Mesenteric fat pad (tissue), 1 donor: ENCODE results near the gene RERE. TPM values are rescaled to one million over a fixed set of nuclear protein-coding genes. Genes with fewer than 3 reads are reported as not detected.
"Not testable (repeated sequence)": the region's sequence is repeated elsewhere in the genome, so short reads cannot be mapped to it uniquely, and the experiment has no call there.

Source experiments
- DNase-seq: peaks from one replicate; pipeline ENCODE4 v3.0.0-alpha.2; 2020; ENCODE audit warnings: low spot score
- total RNA-seq: library from RNA; stranded (reverse); fragmentation: NEBNext Ultra II Directional; extraction: Animal tissue kit (Norgen Biotek cat#: 25700); gene quantifications from one replicate; pipeline ENCODE4 v1.2.1, GENCODE V29; 2021
- donor health status: DM: yes; HTN: yes; CAD: no.

The RERE gene
- total RNA-seq, 1 donor from 2014 or later: 120 TPM

GRCh38 chr1:8844501-8845006, 27.1 kb upstream of the RERE start:
- DNase-seq: no peak

DNA sequence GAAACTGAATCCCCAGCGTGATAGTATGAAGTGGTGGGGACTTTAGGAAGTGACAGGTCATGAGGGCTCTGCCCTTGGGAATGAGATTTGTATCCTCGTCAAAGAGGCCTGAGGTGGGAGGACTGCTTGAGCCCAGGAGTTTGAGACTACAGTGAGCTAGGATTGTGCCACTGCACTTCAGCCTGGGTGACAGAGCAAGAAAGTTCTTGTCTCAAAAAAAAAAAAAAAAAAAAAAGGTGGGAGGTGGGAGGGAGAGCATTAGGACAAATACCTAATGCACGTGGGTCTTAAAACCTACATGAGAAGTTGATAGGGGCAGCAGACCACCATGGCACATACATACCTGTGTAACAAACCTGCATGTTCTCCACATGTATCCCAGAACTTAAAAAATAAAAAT, 24.0 kb upstream of the RERE start:
- DNase-seq: no peak

GRCh38 chr1:8839990-8840389, 22.6 kb upstream of the RERE start:
- DNase-seq: no peak

DNA sequence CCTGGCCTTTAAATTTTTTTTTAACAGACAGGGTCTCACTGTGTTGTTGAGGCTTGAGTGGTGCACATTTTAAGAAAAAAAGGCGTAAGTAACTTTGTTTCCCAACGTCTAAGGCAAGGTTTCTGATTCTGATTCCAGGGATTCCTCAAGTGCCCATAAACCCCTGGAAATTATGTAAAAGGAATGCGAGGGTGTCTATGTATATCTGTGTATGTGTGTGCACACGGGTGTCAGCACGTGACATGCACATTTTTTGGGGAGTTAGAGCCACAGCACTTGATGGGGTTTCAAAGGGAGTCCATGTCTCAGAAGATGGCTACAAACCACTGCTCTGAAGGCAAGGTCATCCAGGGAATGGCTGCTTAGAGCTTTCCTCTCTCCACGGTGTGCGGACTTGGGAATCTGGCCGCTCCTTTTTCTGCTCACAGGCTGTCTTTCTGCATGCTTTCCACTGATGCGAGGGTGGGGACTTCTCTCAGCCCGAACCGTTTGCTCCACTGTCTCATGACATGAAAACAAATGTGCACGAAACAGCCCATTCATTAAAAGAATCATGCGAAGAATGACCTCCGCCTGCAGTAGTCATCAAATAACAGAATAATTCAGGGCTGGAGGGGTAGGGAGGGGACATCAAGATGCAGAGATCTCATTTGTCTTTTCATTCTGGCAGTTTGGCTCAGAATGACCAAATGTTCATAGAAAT, 18.7 kb upstream of the RERE start:
- DNase-seq: no peak

GRCh38 chr1:8831340-8831739, 13.9 kb upstream of the RERE start:
- no peak for DNase-seq

DNA sequence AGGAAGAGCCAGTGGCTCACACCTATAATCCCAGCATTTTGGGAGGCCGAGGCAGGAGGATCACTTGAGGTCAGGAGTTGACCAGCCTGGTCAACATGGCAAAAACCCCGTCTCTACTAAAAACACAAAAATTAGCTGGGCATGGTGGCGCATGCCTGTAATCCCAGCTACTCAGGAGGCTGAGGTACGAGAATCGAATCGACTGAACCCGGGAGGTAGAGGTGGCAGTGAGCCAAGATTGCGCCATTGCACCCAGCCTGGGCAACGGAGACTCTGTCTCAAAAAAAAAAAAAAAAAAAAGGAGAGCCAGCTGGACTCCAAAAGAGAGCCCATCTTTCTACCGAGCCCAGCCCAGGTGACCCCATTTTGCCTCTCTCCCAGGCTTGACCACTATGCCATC, 13.3 kb upstream of the RERE start:
- DNase-seq: peak; percentile 64

GRCh38 chr1:8825985-8826481, 8.6 kb upstream of the RERE start:
- DNase-seq: peak; percentile 85

DNA sequence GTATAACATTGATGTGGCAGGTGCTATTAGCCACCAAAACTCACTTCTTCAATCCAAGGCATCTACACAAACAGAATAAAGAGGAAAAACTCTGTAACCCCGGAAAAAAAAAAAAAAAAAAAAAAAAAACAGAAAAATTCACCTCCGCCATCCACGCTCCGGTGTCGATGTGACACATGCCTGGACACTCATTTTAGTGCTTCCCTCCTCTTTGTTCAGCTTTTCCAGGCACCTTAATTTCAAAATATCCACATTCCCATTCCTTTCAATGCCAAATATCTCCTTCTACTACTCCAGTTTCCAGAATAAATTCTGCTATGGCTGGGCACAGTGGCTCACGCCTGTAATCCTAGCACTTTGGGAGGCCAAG, 5.8 kb upstream of the RERE start:
- no peak for DNase-seq

GRCh38 chr1:8822373-8823294, 5.2 kb upstream of the RERE start:
- no peak for DNase-seq

DNA sequence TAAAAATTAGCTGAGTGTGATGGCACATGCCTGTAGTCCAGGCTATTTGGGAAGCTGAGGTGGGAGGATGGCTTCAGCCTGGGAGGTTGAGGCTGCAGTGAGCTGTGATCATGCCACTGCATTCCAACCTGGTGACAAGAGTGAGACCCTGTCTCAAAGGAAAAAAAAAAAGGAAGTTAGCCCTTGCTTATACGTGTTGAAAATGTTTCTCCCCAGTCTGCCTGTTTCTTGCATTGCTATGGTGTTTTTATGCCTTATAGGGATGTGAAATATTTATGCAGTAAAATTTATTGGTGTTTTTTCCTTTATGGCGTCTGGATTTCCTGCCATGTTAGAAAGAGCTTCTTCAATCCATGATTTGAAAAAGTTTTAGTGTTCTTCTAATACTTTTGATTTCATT, 3.6 kb upstream of the RERE start:
- no peak for DNase-seq

- not testable (repeated sequence) for DNase-seq
Observed at GRCh38 chr1:8818789-8819188, 1.3 kb upstream of the RERE start.

GRCh38 chr1:8818325-8818775, 910 bp upstream of the RERE start:
- DNase-seq: no peak

DNA sequence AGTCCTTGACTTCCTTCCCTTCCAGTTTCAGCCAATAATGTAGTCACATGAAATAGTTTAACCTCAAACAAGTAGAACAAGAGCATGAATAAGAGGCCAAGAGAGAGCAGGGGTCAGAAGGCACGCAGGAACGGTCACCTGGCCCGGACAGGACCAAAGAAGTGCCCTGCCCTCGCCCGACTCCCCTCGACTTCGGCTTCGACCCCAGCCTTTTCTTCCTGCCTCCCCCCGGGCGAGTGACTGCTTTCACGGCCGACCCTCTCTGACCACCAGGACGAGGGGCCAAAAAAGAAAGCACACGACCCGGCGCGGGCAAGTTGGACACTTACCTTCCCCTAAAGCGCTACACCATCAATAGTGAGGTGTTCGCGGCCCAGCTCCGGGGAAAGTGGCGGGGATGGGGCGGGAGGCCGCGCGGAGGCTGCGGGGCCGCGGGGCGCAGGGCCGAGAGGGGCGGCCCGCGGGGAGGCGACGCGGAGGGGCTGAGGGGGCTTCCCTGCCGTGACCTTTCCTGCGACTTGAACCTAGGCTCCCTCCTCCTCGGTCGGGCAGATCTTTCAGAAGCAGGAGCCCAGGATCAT, 519 bp downstream of the RERE start:
- no peak for DNase-seq

- no peak for DNase-seq
Observed at GRCh38 chr1:8816264-8816663, 1.2 kb downstream of the RERE start.

GRCh38 chr1:8815582-8816151, 1.8 kb downstream of the RERE start:
- no peak for DNase-seq

- DNase-seq: no peak
Observed at GRCh38 chr1:8814865-8815264, 2.6 kb downstream of the RERE start.

DNA sequence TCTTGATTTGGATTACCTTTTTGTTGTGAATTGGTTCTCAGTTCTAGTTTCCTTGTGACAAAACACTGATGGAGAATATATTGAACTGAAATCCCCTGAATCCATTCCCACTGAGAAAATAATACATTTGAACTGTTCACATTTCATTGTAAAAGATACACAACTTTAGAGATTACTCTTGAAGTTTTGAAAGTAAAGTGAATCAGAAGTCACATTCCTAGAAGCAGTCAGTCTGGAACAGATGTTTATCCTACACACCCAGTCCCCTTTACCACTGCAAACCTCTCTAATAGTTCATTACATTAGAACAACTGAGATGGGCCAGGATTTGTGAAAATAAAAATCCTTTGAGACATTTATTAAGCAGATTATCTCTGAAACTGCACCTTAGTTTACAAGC, 3.4 kb downstream of the RERE start:
- DNase-seq: no peak

DNA sequence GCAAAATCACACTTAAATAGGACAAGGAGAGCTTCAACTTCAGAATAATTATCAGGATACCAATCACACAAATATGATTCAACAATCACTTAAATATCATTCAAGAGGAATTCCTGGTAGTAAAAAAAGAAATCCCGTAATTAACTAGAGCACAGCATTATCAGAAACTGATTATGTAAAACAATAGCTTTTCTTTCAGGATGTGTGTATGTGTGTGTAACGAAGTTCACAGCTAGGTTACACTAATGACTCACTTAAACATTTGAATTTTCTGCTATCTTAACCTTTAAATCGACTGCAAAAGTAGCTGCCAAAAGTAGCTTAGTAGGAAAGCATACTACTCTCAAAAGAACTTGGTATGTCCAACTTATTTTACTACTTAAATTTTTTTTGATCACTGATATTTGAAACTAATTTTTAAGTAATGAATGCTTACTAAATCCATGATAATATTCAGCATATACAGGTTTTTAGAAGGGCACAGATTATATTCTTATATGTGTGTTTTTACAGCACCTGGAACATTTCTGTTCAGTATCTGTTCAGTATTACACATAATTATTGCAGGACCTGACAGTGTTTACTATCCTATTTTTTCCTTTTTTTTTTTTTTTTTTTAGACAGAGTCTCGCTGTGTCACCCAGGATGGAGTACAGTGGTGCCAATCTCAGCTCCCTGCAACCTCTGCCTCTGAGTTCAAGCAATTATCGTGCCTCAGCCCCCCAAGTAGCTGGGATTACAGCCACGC, 4.2 kb downstream of the RERE start:
- DNase-seq: no peak

- no peak for DNase-seq
Observed at GRCh38 chr1:8812081-8812480, 5.4 kb downstream of the RERE start.

DNA sequence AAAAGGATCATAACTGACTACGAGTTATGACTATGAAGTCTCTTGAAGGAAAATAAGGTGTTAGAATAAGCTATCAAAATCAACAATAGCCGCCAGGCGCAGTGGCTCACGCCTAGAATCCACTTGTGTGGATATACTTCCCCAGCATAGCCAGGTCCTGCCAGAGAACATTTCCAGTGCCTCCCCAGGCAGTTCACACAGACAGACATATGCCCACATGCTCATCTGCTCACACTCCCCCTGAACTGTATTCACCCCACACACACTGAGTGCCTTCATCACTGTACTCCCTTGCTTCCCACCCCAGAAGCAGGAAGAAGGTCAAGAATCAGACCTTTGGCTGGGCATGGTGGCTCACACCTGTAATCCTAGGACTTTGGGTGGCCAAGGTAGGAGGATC, 6.5 kb downstream of the RERE start:
- no peak for DNase-seq

DNA sequence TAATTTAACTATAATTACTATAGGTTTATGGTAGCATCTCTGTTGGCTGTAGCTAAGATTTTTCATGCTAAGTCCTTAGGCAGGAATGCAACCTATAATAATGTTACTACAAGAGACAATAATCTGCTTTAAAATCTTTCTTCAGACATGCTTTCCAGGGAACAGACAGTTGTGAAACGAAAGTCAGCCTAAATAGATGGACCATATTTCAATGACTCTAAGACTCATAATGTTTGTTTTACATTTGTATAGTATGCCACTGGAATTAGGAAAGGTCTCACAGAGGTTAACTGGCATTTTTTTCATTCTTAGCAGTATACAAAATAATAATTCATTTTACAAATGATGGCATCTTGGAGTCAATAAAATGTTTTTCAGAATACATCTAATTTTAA, 8.1 kb downstream of the RERE start:
- no peak for DNase-seq
